Esophagus (tissue), 2 donors: ENCODE measurements around the gene GBP5. TPM values are rescaled to one million over a fixed set of nuclear protein-coding genes. Genes with fewer than 3 reads are reported as not detected.
"Not testable (repeated sequence)": the region's sequence is repeated elsewhere in the genome, so short reads cannot be mapped to it uniquely, and the experiment has no call there.

Experiments used
- H3K27ac ChIP-seq, 2 donors: one replicate each; pipeline ENCODE4 v1.5.1; 2013; ENCODE audit warnings: low read depth in 2 of 2, mild to moderate bottlenecking in 2 of 2, inconsistent platforms in 1 of 2, low read length in 1 of 2, moderate library complexity in 1 of 2
- H3K27me3 ChIP-seq, 2 donors: one replicate each; pipeline ENCODE4 v1.6.1; 2013; ENCODE audit warnings: low read length in 2 of 2, control low read depth in 1 of 2, mild to moderate bottlenecking in 1 of 2; ENCODE audit not compliant: insufficient read depth in 2 of 2, control insufficient read depth in 1 of 2
- H3K36me3 ChIP-seq, 2 donors: one replicate each; pipeline ENCODE4 v1.6.1; 2013; ENCODE audit warnings: low read length in 1 of 2; ENCODE audit not compliant: control insufficient read depth in 2 of 2, insufficient read depth in 2 of 2
- H3K4me1 ChIP-seq, 2 donors: one replicate each; pipeline ENCODE4 v1.6.1; 2013; ENCODE audit warnings: low read length in 1 of 2; ENCODE audit not compliant: control insufficient read depth in 2 of 2, insufficient read depth in 2 of 2
- H3K4me3 ChIP-seq, 2 donors: one replicate each; pipeline ENCODE4 v1.5.1; 2013; ENCODE audit warnings: low read length in 2 of 2, mild to moderate bottlenecking in 2 of 2, low read depth in 1 of 2, moderate library complexity in 1 of 2
- H3K9me3 ChIP-seq, 2 donors: one replicate each; pipeline ENCODE4 v1.6.1; 2013; ENCODE audit warnings: mild to moderate bottlenecking in 2 of 2, low read depth in 1 of 2, low read length in 1 of 2, moderate library complexity in 1 of 2; ENCODE audit not compliant: control insufficient read depth in 2 of 2, insufficient read depth in 1 of 2
- WGBS, 2 donors: extraction: QIAGEN DNeasy Blood & Tissue Kit; methylation state at CpG; one replicate each; pipeline ENCODE4 v1.1.7; 2013; 5-methylcytosine and 5-hydroxymethylcytosine counted together
- polyA plus RNA-seq, 2 donors: library from polyadenylated mRNA; stranded (reverse); fragments of 200-250 nt; gene quantifications; one replicate each; pipeline ENCODE4 v1.2.3, GENCODE V29; 2013
- donor health status: healthy with polysubstance abuse.
- donor health status: Bipolar disorder and iron deficiency.

The GBP5 gene
- polyA plus RNA-seq, 2 donors = 0.92 to 1.4 TPM

- Histone ChIP-seq H3K4me3 (no peak overlapping the region), H3K9me3 (peaks cover 0 to 2% of the 10 kb centered on the region in 2 donors)
- 92 to 97% methylated on average over 1 of the region's 1 CpG for WGBS, 2 donors
These were observed 2.2 kb downstream of the GBP5 start for GRCh38 chr1:89270423-89270822.

GRCh38 chr1:89269277-89269676 is 3.4 kb downstream of the GBP5 start:
- H3K4me1 ChIP-seq = peaks cover 0 to 4% of the 10 kb centered on the region in 2 donors
- 80 to 83% methylated on average over 5 of the region's 5 CpGs for WGBS, 2 donors
- no peak overlapping the region for H3K27ac ChIP-seq
- no peaks in the 10 kb centered on the region for H3K27me3 ChIP-seq
- no peaks in the 10 kb centered on the region for H3K36me3 ChIP-seq
- no peak overlapping the region for H3K4me3 ChIP-seq
- H3K9me3 ChIP-seq = peaks cover 0 to 2% of the 10 kb centered on the region in 2 donors

More at GRCh38 chr1:89270423-89270822, 2.2 kb downstream of the GBP5 start:
- peaks cover 0 to 4% of the 10 kb centered on the region in 2 donors for H3K4me1 ChIP-seq
- H3K27me3 ChIP-seq = no peaks in the 10 kb centered on the region
- H3K27ac ChIP-seq = no peak overlapping the region
- H3K36me3 ChIP-seq = no peaks in the 10 kb centered on the region

GRCh38 chr1:89262643-89263042 is 10.0 kb downstream of the GBP5 start:
- no peaks in the 10 kb centered on the region for H3K36me3 ChIP-seq
- no peak overlapping the region for H3K4me3 ChIP-seq
- no peaks in the 10 kb centered on the region for H3K9me3 ChIP-seq
- 23 to 41% methylated on average over 2 of the region's 2 CpGs for WGBS, 2 donors
- peaks cover 0 to 2% of the 10 kb centered on the region in 2 donors for H3K4me1 ChIP-seq
- H3K27ac ChIP-seq = peak overlapping the region in 1 of 2 donors; percentile 5
- H3K27me3 ChIP-seq = no peaks in the 10 kb centered on the region

- Histone ChIP-seq H3K27me3 (no peaks in the 10 kb centered on the region), H3K27ac (peak overlapping the region; percentile 5 to 15), H3K9me3 (no peaks in the 10 kb centered on the region), H3K36me3 (no peaks in the 10 kb centered on the region), H3K4me1 (peaks cover 0 to 2% of the 10 kb centered on the region in 2 donors), H3K4me3 (peak overlapping the region in 1 of 2 donors; percentile 28)
- WGBS, 2 donors = 25 to 34% methylated on average over 6 of the region's 6 CpGs
These were observed 10.6 kb downstream of the GBP5 start for GRCh38 chr1:89261926-89262515.

GRCh38 chr1:89260566-89261255 is 11.9 kb downstream of the GBP5 start:
- Histone ChIP-seq H3K36me3 (no peaks in the 10 kb centered on the region), H3K27me3 (no peaks in the 10 kb centered on the region), H3K9me3 (no peaks in the 10 kb centered on the region), H3K27ac (peak overlapping the region in 1 of 2 donors; percentile 13), H3K4me3 (no peak overlapping the region), H3K4me1 (peaks cover 0 to 2% of the 10 kb centered on the region in 2 donors)
- whole genome bisulfite sequencing, 2 donors = 54 to 56% methylated on average over 5 of the region's 5 CpGs

GRCh38 chr1:89260042-89260441 is 12.6 kb downstream of the GBP5 start:
- WGBS, 2 donors = 79% methylated on average over 4 of the region's 4 CpGs
- peak overlapping the region in 1 of 2 donors; percentile 49 for H3K27ac ChIP-seq

GRCh38 chr1:89259283-89259971 is 13.2 kb downstream of the GBP5 start:
- Histone ChIP-seq H3K4me1 (peaks cover 0 to 2% of the 10 kb centered on the region in 2 donors), H3K27ac (no peak overlapping the region), H3K27me3 (no peaks in the 10 kb centered on the region), H3K36me3 (no peaks in the 10 kb centered on the region), H3K4me3 (no peak overlapping the region), H3K9me3 (no peaks in the 10 kb centered on the region)
- 67% methylated on average over 11 of the region's 11 CpGs for WGBS, 2 donors

More at GRCh38 chr1:89260042-89260441, 12.6 kb downstream of the GBP5 start:
- Histone ChIP-seq H3K36me3 (no peaks in the 10 kb centered on the region), H3K4me3 (no peak overlapping the region), H3K9me3 (no peaks in the 10 kb centered on the region), H3K27me3 (no peaks in the 10 kb centered on the region), H3K4me1 (peaks cover 0 to 2% of the 10 kb centered on the region in 2 donors)

- H3K4me3 ChIP-seq = no peak overlapping the region
- H3K36me3 ChIP-seq = no peaks in the 10 kb centered on the region
- no peaks in the 10 kb centered on the region for H3K9me3 ChIP-seq
- no peaks in the 10 kb centered on the region for H3K27me3 ChIP-seq
- H3K27ac ChIP-seq = no peak overlapping the region
- 76 to 82% methylated on average over 2 of the region's 2 CpGs for WGBS, 2 donors
- H3K4me1 ChIP-seq = no peaks in the 10 kb centered on the region
These were observed 15.6 kb downstream of the GBP5 start for GRCh38 chr1:89257041-89257440.

GRCh38 chr1:89255581-89255980 is 17.1 kb downstream of the GBP5 start:
- H3K36me3 ChIP-seq, H3K27me3 ChIP-seq, H3K4me1 ChIP-seq, H3K4me3 ChIP-seq, H3K9me3 ChIP-seq, H3K27ac ChIP-seq: not testable (repeated sequence)
- 92 to 95% methylated on average over 8 of the region's 8 CpGs for WGBS, 2 donors
